ENCODE measurements around the gene SPTBN1.
A peak's percentile ranks its signal among the peaks of the same experiment; 100 is the strongest.

SPTBN1 gene

DNA sequence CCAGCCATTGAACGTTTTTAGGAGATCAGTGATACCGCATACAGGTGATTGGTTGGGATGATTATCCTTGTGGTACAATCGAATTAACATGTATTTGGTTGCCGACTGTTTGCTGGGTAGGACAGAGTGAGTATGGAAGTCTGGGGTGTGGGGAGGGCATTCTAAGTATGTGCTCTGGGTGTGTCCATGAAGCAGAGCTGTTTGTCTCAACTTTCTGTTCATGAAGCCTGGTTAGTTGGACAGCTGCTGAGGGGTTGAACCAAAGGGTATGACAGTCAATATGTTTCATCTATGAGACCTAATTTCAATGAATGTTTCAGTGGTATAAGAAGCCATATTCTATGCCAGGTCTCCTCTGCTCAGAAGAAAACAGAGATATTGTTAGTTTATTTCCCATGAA lies 21.9 kb upstream of the SPTBN1 start:
- DNase-seq (ENCODE audit: low read depth in 2 of 2) = no peak

- DNase-seq (ENCODE audit: low read depth in 2 of 2) = no peak
Measured at GRCh38 chr2:54434711-54435110, 21.4 kb upstream of the SPTBN1 start.

DNA sequence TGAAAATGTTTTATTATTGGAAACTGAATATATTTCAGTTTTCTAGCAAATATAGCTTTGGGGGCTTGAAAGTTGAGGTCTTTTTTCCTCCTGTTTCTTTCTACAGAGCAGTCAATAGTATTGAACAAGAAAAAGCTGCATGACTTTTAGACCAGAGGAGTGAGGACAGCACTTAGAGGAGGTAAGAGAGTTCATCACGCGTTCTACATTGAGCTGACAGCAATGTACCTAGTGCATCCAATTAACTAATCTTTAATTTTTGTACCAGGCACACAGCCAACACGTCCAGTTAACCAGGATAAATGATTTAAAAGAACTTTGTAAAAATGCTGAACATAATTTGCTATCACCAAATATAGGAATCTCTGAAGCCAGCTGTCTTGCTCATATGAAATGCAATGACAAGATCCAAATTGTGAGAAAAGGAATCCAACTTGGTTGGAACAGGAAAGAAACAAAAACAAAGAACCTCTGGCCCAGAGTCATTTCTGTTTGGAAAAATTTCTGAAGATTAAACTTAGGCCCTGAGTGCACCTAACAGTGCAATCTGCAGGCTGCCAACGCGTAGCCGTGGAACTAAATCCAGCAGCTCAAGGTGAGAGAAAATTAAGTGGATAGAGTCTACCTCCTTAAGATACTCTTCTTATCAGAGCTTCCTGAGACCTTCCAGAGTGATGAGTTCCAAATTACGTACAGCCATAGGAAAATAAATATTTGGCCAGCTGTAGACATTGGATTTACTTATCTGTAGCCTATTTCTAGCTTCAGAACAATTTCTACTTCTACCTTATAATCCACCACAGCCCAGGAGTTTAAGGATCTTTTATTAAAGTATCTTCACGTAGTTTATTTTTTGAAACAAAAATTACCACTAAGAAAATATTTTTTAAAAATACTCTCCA lies 20.6 kb upstream of the SPTBN1 start:
- DNase-seq (ENCODE audit: low read depth in 2 of 2) = no peak

DNA sequence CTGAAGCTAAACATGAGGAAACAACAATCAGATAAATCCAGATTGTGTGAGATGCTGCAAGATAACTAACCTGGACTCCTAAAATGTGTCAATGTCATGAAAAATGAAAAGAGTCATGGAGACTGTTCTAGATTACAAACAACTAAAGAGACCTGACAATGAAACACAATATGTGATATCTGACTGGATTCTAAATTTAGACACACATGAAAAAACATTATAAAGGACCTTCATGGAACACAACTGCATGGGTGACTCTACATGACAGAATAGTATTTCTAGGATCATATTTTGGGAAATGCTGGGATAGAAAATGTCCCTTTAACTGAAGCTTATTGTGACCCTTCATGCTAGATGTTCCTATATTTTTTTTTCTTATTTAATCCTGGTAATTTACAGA lies 18.5 kb upstream of the SPTBN1 start:
- DNase-seq (ENCODE audit: low read depth in 2 of 2) = no peak

DNA sequence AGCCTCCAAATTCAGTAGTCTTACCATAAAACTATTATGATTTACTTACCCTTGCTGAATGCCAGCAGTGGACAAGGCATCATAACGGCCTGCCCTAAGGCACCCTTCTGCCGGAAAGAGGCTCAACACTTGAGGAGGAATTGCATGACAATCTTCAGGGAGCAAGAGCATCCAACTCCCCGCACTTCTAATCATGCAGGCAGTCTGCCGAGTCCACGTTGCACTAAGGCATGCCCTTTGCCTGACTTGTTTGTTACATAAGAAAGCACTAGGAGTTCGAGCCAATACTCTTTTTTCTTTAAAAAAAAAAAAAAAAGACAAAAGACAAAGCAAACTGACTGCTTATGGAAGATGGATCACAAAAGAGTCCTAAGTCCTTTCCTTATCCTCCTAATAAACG lies 17.9 kb upstream of the SPTBN1 start:
- no peak for DNase-seq (ENCODE audit: low read depth in 2 of 2)

DNA sequence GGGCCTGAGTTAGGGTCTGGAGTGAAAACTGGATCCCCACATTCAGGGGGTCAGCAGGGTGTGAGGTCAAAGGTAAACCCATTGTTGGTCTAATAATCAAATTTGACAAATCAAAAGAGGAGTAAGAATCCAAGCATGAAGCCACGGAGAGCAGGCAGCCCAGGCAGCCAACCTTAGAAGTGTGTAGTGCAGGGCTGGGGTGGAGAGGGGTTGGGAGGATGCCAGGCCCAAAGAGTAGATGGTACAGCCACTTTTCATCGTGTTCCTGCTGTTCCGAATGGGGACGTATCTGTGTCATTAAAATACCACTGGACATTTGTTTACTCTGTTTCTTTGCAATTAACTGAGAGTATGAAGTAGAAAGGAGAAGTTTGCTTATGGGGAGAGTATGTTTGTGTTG lies 16.5 kb upstream of the SPTBN1 start:
- DNase-seq (ENCODE audit: low read depth in 2 of 2) = no peak

GRCh38 chr2:54440050-54440449 lies 16.1 kb upstream of the SPTBN1 start:
- DNase-seq (ENCODE audit: low read depth in 2 of 2) = no peak

GRCh38 chr2:54444503-54444902 lies 11.6 kb upstream of the SPTBN1 start:
- DNase-seq (ENCODE audit: low read depth in 2 of 2) = no peak

GRCh38 chr2:54446122-54446521 lies 10.0 kb upstream of the SPTBN1 start:
- DNase-seq (ENCODE audit: low read depth in 2 of 2) = no peak

DNA sequence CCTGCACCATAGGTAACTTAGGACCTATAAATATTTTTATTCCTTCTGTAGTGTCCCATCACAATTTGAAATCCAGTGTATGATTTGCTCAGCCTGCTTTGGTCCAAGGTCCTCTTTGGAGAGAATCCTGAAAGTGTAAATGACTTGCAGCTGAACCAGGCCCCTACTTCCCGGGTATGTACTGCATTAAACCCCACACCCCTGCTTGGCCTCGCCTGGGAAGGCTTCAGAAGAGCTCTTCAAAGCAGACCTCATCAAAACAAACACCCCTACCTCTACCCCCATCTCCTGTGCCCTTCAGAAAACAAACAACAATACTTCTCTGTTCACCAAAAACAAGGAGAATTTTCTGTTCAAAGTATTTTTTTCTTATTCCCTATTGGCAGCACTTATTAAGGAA lies 9.5 kb upstream of the SPTBN1 start:
- no peak for DNase-seq (ENCODE audit: low read depth in 2 of 2)

- no peak for DNase-seq (ENCODE audit: low read depth in 2 of 2)
Measured at GRCh38 chr2:54454548-54455130, 1.5 kb upstream of the SPTBN1 start.

GRCh38 chr2:54455131-54455562 lies 980 bp upstream of the SPTBN1 start:
- no peak for DNase-seq (ENCODE audit: low read depth in 2 of 2)

DNA sequence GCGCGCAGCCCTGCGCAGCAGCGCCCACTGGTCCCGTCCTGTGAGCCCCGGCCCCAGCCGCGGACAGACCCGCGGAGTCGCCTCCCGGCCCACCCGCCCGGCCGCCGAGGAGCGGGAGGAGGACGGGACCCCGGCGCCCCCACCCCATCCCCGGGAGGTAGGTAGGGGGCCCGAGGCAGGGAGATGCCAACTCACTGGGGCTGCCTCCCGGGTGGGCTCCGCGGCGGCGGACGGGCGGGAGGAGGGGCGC lies 160 bp downstream of the SPTBN1 start:
- DNase-seq (ENCODE audit: low read depth in 2 of 2) = no peak

GRCh38 chr2:54456612-54457322 lies 640 bp downstream of the SPTBN1 start:
- no peak for DNase-seq (ENCODE audit: low read depth in 2 of 2)

- no peak for DNase-seq (ENCODE audit: low read depth in 2 of 2)
Measured at GRCh38 chr2:54457323-54458023, 1.3 kb downstream of the SPTBN1 start.

- no peak for DNase-seq (ENCODE audit: low read depth in 2 of 2)
Measured at GRCh38 chr2:54459037-54459441, 2.9 kb downstream of the SPTBN1 start.

GRCh38 chr2:54461261-54461660 lies 5.1 kb downstream of the SPTBN1 start:
- no peak for DNase-seq (ENCODE audit: low read depth in 2 of 2)

GRCh38 chr2:54464341-54464740 lies 8.2 kb downstream of the SPTBN1 start:
- DNase-seq (ENCODE audit: low read depth in 2 of 2) = no peak

- no peak for DNase-seq (ENCODE audit: low read depth in 2 of 2)
Measured at GRCh38 chr2:54465143-54465542, 9.0 kb downstream of the SPTBN1 start.

- DNase-seq (ENCODE audit: low read depth in 2 of 2) = no peak
Measured at GRCh38 chr2:54466870-54467269, 10.7 kb downstream of the SPTBN1 start.

GRCh38 chr2:54468673-54469072 lies 12.5 kb downstream of the SPTBN1 start:
- DNase-seq (ENCODE audit: low read depth in 2 of 2) = peak; percentile 95 to 97

- DNase-seq (ENCODE audit: low read depth in 2 of 2) = no peak
Measured at GRCh38 chr2:54469484-54470053, 13.4 kb downstream of the SPTBN1 start.
